ENCODE data around the gene EPB41.

DNA sequence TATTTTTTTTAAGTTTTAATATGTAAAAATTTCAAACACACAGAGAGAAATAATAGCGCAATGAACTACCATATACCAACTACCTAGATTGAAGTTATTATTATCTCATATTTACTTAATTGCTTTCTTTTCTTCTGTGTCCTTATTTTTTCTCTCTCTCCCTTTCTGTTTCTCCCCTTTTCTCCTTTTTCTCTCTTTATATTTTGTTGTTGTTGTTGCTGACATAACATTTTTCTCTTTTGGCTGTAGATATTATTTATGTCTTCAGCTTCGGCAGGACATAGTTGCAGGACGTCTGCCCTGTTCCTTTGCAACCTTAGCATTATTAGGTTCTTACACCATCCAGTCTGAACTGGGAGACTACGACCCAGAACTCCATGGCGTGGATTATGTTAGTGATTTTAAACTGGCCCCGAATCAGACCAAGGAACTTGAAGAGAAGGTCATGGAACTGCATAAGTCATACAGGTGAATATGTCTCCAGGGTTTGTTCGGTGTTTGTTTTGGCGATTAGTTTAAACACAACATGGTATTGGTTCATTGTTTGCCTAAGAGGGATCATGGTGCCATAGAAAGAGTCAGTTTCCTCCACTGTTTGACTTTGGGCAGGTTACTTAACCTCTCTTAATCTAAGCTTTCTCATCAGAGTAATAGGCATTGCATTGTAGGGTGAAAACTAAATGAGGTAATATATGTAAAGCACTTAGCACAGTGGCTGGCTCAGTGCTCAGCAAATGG is 103.8 kb downstream of the EPB41 start:
- TF ChIP-seq POLR2A (IDR thresholded peaks at IDR 0.05) = no peak
- TF ChIP-seq, protein P1, sequence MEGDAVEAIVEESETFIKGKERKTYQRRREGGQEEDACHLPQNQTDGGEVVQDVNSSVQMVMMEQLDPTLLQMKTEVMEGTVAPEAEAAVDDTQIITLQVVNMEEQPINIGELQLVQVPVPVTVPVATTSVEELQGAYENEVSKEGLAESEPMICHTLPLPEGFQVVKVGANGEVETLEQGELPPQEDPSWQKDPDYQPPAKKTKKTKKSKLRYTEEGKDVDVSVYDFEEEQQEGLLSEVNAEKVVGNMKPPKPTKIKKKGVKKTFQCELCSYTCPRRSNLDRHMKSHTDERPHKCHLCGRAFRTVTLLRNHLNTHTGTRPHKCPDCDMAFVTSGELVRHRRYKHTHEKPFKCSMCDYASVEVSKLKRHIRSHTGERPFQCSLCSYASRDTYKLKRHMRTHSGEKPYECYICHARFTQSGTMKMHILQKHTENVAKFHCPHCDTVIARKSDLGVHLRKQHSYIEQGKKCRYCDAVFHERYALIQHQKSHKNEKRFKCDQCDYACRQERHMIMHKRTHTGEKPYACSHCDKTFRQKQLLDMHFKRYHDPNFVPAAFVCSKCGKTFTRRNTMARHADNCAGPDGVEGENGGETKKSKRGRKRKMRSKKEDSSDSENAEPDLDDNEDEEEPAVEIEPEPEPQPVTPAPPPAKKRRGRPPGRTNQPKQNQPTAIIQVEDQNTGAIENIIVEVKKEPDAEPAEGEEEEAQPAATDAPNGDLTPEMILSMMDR (IDR thresholded peaks at IDR 0.05) = no peak

Measured in prostate gland (tissue), 2 donors.